ENCODE results near the gene CEMIP2.

CEMIP2 gene

DNA sequence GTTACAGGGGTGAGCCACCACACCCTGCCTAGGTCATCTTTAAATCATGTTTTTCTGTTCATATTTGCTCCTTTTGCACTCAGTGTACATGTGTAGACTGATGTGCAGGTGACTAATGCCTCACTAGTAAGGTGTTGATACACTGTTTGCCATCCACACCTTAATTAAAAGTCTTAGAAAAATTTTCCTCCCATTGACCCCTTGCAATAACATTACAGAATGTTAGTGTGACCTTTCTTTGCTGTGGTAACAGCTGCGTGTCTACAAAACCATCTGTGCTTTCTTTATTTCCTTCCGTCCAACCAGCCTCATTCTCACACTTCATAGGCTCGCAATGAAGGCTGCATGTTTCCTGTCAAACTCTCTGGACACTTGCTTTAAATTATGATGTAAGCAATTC is 6.6 kb upstream of the CEMIP2 start:
- no peak for DNase-seq (ENCODE audit: low read depth in 3 of 3)

DNA sequence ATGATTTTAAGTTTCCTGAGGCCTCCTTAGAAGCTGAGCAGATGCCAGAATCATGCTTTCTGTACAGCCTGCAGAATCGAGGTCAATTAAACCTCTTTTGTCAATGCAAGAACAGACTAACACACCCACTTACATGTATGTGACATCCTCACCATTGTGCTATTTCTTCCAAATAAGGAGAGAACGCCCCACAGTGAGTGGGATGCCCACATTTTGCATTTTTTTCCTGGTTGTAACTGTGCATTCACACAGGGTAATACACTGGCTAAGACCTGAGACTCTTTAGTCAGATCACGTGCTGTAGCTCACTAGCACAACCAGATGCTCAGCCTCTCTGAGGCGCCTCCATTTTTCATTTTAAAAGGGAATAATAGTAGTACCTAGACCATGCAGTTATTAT is 4.4 kb upstream of the CEMIP2 start:
- no peak for DNase-seq (ENCODE audit: low read depth in 3 of 3)

DNA sequence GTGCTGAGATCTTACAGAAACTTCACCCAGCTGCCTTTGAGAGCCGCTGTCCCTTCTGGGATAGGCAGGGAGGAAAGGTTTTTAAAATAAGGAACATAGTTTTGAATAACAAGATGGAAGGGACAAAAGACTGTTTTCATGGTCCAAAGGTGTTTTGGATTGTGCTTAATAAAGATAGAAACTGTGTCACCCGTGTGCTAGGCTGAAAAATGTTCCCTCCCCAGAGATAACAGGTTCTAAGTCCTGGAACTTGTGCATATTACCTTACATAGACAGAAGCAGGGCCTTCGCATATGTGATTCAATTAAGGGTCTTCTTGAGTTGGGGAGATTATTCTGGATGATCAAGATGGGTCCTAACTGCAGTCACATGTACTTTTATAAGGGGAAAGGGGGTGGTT is 1.9 kb upstream of the CEMIP2 start:
- DNase-seq (ENCODE audit: low read depth in 3 of 3), result no peak

DNA sequence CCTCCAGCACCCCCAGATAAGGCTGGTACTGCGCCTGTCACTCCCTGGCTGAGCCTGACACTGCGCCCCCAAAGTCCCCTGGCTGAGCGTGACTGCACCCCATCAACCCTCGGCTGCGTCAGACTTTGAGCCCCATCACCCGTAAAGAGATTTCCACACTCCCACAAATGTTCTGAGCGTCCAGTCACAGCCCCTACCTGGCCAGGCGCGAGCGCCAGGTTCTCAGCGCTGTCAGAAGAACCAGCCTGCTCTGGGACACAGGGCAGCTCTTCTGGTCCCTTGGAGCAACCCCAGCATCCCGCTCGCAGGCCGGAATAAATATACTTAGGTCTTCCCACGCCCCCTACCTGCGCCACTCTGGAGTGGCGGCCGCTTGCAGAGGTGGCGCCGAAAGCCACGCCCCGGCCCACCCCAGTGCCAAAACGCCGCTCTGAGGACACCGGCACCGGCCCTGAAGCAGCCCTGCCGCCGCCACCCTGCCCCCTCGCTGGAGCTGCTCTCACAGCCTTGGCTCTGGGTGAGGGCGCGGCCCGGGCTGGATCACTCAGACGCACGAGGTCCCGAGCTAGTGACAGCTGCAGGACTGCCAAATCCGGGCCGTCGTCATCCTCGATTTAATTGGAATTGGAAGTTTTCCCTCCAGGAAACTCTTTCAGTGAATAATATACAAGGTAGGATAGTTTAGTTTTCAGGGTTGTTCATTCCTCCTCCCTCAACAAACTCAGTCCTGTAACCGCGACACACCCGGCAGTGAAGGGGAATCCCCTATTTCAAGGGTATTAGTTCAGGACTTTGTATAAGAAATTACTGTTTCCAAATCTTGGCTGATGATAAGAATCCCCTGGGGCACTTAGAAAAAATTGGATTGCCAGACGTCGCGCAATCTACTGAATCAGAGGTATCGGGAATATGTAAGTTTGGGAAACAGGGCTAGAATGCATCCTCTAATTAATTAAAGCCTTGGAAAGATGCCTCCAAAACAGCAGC is 1.2 kb upstream of the CEMIP2 start:
- DNase-seq (ENCODE audit: low read depth in 3 of 3), result peak in 2 of 3 donors; percentile 37 to 49

DNA sequence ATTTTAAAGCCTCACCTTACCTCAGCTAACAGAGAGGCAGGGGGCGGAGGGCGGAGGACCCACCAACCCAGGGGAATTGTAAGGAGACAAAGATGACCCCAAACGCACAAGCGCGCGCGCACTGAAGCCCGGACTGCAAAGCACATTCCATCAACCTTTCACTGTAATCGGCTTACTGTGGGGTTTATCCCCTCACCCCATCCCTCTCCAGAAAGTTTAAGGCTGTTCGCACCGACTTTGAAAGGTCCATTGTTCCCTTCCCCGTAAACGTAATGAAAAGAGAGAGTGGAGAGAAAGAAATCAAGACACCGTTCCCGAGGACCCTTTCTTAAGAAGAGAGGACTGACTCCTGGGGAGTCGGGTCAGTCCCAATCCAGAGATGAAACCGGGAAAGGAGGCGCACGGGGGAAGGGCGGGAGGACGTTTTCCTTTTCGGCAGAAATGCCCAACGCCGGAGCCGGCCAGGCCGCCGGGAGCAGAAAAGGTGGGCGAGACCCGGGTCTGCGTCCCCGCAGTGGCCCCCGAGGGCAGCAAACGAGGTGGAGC is 464 bp downstream of the CEMIP2 start:
- no peak for DNase-seq (ENCODE audit: low read depth in 3 of 3)

DNA sequence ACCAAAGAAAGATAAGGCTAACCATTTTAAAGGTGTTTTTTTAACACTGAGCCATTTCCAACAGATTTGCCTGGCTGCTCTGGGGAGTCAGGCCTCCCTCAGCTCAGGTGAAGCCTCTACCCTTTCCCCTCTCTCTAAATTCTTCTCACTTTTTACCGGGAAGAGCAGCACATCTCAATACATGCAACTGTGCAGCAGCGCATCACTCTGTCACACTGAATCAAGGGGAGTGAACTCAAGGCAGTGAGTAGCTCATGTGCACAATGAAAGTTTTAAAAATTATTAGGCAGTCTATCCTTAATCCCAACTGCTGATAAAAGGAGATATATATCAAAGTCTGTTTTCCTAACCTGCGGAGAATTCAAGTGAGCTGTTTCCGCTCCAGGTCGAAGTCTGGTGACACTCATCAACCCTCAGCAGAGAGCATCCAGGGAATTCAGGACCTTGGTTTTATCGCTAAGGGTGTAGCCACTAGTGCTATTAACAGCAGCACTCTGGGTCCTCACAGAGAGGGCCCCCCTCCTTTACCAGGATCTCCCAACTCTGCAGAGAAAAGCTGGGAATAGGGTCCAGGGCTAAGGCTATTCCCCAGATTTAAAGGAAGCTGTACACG is 1.0 kb downstream of the CEMIP2 start:
- DNase-seq (ENCODE audit: low read depth in 3 of 3), result no peak

DNA sequence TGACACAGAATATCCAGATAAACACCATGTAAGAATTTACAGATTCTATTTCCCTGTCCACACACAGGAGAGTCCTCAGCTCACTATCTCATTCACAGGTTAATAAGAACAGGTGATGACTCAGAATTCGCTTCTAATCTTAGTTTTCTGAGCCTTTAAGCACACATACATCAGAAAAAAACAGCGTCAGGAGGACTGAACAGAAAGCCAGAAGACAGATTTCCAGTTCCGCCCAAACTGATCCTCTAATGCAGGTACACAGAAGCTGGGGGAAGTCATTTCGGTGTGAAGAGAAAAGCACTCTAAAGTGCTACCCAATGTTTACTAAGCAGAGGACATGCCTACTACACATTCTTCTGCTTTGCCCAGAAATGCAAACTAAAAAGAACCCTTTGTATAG is 1.6 kb downstream of the CEMIP2 start:
- no peak for DNase-seq (ENCODE audit: low read depth in 3 of 3)

DNA sequence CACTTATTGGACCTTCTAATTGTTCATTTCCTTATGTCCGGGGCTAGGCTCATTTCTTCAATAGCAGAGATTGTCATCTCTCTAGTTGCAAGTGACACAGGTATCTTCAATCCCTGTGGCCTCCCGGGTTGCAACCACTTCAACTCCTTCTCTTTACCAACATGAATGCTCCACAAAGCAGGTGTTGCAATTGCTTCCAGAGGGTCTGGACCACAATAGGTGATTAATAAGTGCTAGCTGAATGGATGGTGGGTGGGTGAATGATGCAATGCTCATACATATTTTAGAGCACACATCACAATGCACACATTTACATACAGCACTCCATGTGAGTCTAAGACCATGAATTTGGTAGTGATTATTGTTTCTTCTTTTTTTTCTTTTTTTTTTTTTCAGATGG is 2.6 kb downstream of the CEMIP2 start:
- no peak for DNase-seq (ENCODE audit: low read depth in 3 of 3)

DNA sequence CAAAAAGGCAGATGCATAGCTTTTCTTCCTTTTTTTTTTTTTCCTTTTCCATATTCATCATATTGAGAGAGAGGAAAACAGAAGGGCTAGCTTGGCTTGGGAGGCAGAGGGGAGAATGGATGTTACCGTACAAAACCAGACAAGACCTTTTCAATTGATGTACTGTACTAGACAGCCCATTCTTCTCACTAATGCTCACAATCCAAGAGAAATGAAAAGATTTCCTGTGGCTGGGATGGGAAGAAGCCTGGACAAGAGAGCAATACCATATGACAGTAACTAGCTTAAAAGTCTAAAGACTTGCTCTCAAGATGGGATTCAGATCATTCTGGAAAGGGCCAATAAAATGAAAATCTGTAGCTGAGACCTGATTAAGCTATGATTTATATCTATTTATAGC is 3.4 kb downstream of the CEMIP2 start:
- no peak for DNase-seq (ENCODE audit: low read depth in 3 of 3)

DNA sequence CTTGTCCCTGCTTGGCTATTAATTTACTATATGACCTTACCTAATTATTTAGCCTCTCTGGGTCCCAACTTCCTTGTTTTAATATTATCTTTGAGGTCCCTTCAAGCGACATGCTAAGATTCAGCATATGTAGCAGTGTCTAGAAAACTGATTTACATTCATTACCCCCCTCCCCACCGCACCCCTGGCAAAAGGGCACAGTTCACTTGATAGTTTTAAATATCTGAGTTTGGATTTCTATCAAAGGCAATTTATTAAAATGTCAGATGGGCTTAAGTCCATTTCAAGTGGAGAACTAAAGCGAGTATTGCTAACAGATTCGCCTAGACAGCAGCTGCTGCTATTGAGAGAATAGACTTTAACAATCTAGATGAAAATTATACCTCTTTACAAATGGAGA is 3.9 kb downstream of the CEMIP2 start:
- no peak for DNase-seq (ENCODE audit: low read depth in 3 of 3)

DNA sequence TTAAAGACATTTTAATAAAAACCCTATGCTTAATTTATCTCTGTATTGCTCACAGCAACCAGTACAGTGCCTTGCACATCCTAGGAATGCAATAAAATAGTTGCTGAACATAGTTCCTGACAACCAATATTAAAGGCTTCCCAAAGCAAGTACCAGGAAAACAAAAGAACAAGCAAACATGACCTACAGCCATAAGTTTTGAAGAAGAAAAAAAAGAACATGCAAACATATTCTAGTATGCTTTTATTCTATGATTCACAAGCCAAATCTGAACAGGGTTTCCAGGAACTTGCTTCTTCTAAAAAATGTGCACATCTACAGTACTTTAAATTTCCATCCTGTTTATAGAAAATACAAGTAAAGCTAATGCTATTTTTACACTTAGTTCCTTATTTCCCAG is 4.5 kb downstream of the CEMIP2 start:
- DNase-seq (ENCODE audit: low read depth in 3 of 3), result no peak

DNA sequence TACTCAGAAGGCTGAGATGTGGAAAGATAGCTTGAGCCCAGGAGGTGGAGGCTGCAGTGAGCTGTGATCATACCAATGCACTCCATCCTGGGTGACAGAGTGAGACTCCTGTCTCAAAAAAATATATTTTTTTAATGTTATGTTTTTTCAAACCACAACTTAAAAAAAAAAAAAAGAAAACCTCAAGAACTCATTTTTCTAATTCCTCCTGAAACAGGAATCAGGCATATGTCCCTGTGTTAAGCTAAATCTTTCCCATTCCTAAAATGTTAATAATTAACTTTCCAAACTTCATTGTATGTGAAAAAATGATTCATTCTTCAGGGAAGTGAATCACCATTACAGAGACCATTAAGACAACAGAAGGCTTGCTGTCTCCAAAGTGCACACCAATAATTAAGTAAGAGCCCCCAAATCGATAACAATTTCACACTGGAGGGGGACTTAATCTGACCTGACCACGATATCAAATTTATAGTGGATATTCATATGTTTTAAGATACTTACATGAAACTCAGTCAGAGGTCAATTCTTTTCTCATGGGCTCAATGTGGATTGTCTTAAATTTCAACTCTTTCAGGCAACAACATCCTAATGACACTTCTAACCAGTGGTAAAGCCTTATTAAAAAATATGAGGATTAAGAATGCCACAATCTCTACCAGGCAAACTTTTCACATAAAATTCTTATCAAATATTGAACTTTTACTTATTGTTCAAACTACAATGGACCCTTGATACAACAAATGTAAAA is 5.2 kb downstream of the CEMIP2 start:
- no peak for DNase-seq (ENCODE audit: low read depth in 3 of 3)

DNA sequence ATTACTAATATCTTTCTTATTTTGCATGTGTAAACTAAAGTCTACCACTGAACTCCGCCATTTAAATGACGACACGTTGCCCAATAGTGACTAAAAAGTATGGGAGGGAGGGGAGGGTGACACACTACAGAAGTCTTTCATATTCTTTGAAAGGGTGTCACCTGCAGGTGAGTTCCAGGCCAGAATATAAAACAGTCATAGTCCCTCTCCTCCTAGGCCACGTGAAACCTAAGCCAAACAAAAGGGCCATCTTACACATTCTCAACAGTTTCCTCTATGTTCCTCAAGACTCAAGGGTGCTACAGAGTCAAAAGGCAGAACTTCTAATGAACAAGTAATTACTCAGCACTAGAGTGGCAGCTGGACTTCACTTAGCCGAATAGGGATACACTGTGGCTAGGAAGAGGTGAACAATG is 6.4 kb downstream of the CEMIP2 start:
- DNase-seq (ENCODE audit: low read depth in 3 of 3), result no peak

DNA sequence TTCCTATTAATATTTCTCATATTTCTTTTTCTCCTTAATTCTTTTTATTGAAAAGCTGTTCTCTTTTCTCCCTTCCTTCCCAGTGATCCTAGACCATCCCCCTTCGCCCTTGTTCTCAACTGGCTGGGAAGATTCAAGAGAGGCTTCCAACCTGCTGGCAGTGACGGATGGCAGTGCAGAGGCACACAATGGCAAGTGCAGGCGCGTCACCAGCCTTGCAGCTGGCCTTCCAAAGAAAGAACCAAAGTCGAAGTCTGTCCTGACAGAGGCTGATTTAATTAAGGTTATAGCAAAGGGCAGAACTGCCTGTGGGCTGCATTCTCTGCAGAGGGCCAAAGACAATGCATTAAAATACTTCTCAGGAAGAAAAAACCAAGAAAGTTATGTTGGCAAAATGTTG is 7.4 kb downstream of the CEMIP2 start:
- DNase-seq (ENCODE audit: low read depth in 3 of 3), result no peak

DNA sequence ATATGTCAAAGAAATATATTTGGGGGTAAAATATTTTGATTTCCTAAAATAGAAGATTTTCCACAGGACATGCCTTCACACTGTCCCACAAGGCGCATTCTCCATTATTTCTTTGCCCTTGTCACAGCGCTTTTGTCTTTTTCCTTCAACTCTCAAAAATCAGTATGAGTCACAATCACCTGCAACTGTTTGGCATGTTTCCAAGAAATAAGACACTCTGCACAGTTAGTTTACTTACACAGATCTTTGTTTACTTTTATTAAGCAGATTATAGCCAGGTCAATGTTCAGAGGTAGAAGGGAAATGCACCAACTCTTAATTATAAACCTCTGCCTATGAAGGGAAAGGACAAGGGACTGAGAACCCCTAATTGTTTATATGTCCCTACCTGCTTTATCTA is 9.5 kb downstream of the CEMIP2 start:
- no peak for DNase-seq (ENCODE audit: low read depth in 3 of 3)

DNA sequence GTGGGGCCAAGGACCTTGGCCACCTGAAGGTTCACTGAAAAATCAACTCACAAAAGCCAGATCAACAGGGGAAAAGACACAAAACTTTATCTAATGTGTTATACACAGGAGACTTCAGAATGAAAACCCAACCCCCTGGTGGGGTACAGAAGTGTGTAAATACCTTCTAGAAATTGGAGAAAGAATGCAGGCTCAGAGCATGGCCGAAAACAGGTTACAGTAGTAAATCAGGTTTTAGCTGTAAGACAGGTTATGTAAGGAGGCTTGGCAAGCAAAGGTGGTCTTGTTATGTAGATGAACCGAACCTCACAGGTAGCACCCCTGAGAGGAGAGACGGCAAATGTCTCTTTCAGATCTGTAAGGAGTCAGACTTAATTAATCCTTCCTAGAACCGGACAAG is 10.0 kb downstream of the CEMIP2 start:
- no peak for DNase-seq (ENCODE audit: low read depth in 3 of 3)

DNA sequence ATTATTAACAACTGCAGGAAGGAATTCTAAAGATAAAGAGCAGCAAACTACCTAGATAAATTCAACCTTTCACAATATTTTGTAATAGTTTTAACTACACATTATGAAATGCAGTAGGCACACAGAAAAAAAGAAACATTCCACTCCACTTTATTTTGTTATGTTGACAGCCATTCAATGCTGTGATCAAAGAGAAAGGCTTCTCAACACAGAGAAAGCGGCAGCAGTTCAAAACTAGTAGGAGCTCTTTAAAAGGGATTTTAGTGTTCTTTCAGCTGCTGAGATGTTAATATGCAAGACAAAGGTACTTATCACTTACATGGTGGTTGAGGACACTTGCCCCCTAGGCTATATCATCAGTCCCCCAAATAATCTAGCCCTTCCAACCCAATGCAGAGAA is 11.6 kb downstream of the CEMIP2 start:
- DNase-seq (ENCODE audit: low read depth in 3 of 3), result no peak

DNA sequence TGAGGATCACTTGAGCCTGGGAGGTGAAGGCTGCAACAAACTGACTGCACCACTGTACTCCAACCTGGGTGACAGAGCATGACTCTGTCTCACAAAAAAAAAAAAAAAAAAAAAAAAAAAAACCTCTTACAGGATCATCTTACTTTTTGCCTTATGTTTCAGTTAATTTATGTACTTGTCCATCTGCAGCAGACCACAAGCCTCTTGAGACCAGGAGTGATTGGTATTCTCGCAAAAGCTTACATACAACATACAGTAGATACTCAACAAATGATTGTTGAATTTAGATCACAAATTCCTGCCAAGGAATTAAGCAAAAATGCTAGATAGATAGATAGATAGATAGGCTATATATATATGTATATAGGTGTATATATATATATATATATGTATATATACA is 12.4 kb downstream of the CEMIP2 start:
- DNase-seq (ENCODE audit: low read depth in 3 of 3), result no peak

DNA sequence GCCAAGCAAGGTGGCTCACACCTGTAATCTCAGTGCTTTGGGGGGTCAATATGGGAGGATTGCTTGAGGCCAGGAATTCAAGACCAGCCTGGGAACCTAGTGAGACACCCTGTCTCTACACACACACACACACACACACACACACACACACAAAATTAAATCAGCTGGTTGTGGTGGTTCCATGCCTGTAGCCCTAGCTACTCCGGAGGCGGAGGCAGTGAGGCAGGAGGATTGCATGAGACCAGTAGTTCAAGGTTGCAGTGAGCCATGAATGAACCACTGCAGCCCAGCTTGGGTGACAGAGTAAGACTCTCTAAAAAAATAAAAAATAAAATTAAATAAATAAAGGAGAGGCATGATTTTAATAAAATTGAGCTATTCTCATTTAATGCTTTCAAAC is 13.1 kb downstream of the CEMIP2 start:
- DNase-seq (ENCODE audit: low read depth in 3 of 3), result no peak

DNA sequence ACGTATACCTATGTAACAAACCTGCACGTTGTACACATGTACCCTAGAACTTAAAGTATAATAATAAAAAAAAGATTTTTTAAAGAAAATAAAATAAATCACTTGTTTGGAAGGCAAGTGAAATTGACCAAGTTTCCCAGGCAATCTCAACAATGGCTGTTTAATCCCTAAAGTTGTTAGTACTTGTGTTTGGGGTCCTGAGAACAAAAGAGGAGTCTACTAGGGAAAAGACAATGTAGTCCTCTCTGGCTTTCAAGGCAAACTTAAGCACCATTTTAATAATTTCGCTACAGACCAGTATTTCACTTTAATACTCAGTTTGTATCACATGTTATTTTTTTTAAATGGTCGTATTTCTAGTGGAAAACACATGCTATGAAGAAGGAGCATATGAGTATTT is 14.2 kb downstream of the CEMIP2 start:
- no peak for DNase-seq (ENCODE audit: low read depth in 3 of 3)

DNA sequence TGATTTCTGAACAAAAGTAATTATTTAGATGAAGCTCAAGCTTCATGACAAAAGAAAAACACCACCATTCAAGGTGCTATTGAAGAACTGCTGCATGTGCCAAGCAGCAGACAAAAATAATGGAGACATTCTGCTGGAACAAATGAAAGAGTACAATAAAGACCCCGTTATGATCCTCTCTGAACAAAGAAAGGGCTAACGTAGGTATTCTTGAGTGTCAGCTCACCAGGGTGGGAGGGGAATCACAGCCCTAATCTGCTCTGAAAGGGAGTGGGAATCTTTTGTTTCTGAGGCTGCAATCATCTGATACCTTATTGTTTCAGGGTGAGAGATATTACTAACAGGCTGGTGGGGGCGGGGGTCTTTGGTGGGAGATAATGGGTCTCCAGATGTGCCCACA is 15.4 kb downstream of the CEMIP2 start:
- DNase-seq (ENCODE audit: low read depth in 3 of 3), result no peak

DNA sequence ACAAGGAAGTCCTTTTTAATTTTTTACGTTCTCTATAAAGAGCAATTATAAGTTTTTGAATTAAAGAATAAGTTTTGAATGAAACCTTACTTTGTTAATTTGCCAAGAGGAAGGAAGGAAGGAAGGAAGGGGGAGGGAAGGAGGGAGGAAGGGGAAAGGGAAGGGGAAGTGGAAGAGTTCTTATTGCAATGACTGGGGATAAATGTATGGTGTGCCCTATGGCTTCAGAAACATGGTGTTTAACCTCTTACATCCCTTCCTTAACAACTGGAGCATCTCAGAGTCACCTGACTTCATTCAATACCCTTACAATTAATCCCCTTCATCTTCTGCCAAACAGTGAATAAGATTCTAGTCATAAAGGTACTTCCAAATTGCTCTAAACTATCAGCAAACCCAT is 16.0 kb downstream of the CEMIP2 start:
- DNase-seq (ENCODE audit: low read depth in 3 of 3), result no peak
